ENCODE measurements around the gene EPS8L3.
"Not testable (repeated sequence)": the region's sequence is repeated elsewhere in the genome, so short reads cannot be mapped to it uniquely, and the experiment has no call there.

EPS8L3 gene

DNA sequence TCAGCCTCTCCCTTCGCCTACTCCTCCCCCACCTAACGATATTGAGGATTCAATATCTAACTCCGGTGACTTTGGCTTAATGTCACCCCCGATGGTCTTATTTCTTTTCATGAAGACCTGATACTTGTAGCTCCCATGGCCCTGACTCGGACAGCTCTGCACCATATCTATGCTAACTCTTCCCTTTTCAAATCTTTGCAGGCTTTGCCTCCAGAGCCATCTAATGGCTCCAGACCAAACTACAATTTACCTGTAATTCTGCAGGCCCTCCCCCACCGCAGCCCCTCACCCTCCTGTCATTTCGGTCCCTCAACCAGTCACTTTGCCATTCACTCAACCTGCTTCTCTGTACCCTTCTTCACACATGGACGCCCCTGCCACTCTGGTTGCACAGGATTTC lies 59.5 kb downstream of the EPS8L3 start:
- no peaks in the 10 kb centered on the region for H3K36me3 ChIP-seq (ENCODE audit: insufficient read depth, low read length)
- no peaks in the 10 kb centered on the region for H3K4me1 ChIP-seq (ENCODE audit: insufficient read depth, low read length)
- no peaks in the 10 kb centered on the region for H3K27me3 ChIP-seq (ENCODE audit: insufficient read depth, low read length)
- H2AFZ ChIP-seq (ENCODE audit: low read depth, low read length), result no peak overlapping the region
- H3K4me3 ChIP-seq (ENCODE audit: low read length), result no peak overlapping the region
- H3K9me3 ChIP-seq (ENCODE audit: low read length), result no peaks in the 10 kb centered on the region

DNA sequence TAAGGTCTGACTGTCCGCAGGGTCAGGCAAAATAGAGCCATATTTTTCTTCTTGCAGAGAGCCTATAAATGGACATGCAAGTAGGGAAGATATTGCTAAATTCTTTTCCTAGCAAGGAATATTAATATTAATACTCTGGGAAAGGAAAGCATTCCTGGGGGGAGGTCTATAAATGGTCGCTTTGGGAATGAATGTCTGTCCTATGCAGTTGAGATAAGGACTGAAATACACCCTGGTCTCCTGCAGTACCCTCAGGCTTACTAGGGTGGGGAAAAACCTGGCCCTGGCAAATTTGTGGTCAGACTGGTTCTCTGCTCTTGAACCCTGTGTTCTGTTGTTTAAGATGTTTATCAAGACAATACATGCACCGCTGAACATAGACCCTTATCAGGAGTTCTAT lies 60.8 kb downstream of the EPS8L3 start:
- H3K36me3 ChIP-seq (ENCODE audit: insufficient read depth, low read length); H3K9me3 ChIP-seq (ENCODE audit: low read length); H3K4me1 ChIP-seq (ENCODE audit: insufficient read depth, low read length); H2AFZ ChIP-seq (ENCODE audit: low read depth, low read length); H3K4me3 ChIP-seq (ENCODE audit: low read length); H3K27me3 ChIP-seq (ENCODE audit: insufficient read depth, low read length): not testable (repeated sequence)
